HepG2 (cell line): Measurements from ENCODE around the gene METTL22. TPM values are rescaled to one million over a fixed set of nuclear protein-coding genes. Genes with fewer than 3 reads are reported as not detected.
A peak's percentile ranks its signal among the peaks of the same experiment; 100 is the strongest.

Experiments used
- ATAC-seq: fragments of 200-7000 bp; cut with Tn5 transposase; 3 replicates; pipeline ENCODE4 v1.9.1; 2020; ENCODE audit warnings: mild to moderate bottlenecking, moderate library complexity
- BruUV-seq: library from RNA; stranded (reverse); fragments of 400-500 nt; replicated peaks from 2 replicates; lab custom pipeline; 2021; lab: Mats Ljungman, UMichigan
- CTCF ChIA-PET: fragments of 300-600 bp; formaldehyde crosslinking; extraction: SDS; loops from one replicate; lab custom pipeline; 2021; ENCODE audit warnings: low total read pairs, inconsistent platforms, low intra/inter-chr PET ratio; lab: Yijun Ruan, JAX
- POLR2A ChIA-PET: fragments of 350-600 bp; sonication (Branson Sonifier 250); formaldehyde crosslinking; loops from one replicate; lab custom pipeline; 2020; ENCODE audit warnings: antibody characterized with exemption, inconsistent platforms; lab: Yijun Ruan, JAX
- DNase-seq: peaks from one replicate; pipeline ENCODE4 v3.0.0-alpha.2; 2015; ENCODE audit warnings: low spot score
- FAIRE-seq: peaks from 3 replicates; lab custom pipeline; 2011; peaks lifted over from hg19 to GRCh38; lab: Jason Lieb, UNC
- H2AFZ ChIP-seq: one replicate; pipeline ENCODE4 v1.6.1; 2011; ENCODE audit warnings: low read length, inconsistent platforms
- H3K27ac ChIP-seq: fragments of 300-600 bp; 3 replicates; pipeline ENCODE4 v1.8.0; 2011; ENCODE audit warnings: mixed run types, mild to moderate bottlenecking, mixed read lengths, low read length, inconsistent platforms; ENCODE audit not compliant: insufficient read depth; ENCODE audit errors: extremely low read length
- H3K27me3 ChIP-seq, 2 experiments: fragments of 200-600 bp in 1 of 2; 2 replicates in 1 of 2; 3 replicates in 1 of 2; pipeline versions ENCODE4 v1.6.0 to v1.8.0; 2011; ENCODE audit warnings: low read length in 2 of 2, mild to moderate bottlenecking in 2 of 2, moderate library complexity in 2 of 2, inconsistent platforms in 1 of 2; ENCODE audit not compliant: insufficient read depth in 2 of 2, control insufficient read depth in 1 of 2
- H3K36me3 ChIP-seq, 2 experiments: fragments of 200-600 bp in 1 of 2; replicated peaks in 1 of 2; 2 replicates in 1 of 2; 3 replicates in 1 of 2; pipeline versions ENCODE4 v1.5.1 to v1.8.0; 2011; ENCODE audit warnings: low read length in 2 of 2, inconsistent platforms in 1 of 2; ENCODE audit not compliant: insufficient read depth in 2 of 2, control insufficient read depth in 1 of 2
- H3K4me1 ChIP-seq: 2 replicates; pipeline ENCODE4 v1.5.1; 2012; ENCODE audit warnings: low read length, inconsistent platforms; ENCODE audit not compliant: insufficient read depth
- H3K4me2 ChIP-seq: 2 replicates; pipeline ENCODE4 v1.6.0; 2011; ENCODE audit warnings: low read depth, low read length, inconsistent platforms
- H3K4me3 ChIP-seq, 3 experiments: fragments of 200-600 bp in 1 of 3; sonication (generic), shearing (Covaris generic) in 1 of 3; replicated peaks in 1 of 3; 2 replicates each; pipeline ENCODE4 v1.5.1; 2011 to 2016; ENCODE audit warnings: low read length in 3 of 3, inconsistent platforms in 2 of 3, low read depth in 2 of 3, mild to moderate bottlenecking in 2 of 3, control low read depth in 1 of 3, mixed read lengths in 1 of 3; ENCODE audit not compliant: insufficient read depth in 1 of 3
- H3K79me2 ChIP-seq: one replicate; pipeline ENCODE4 v1.6.1; 2011; ENCODE audit warnings: low read length, inconsistent platforms; ENCODE audit not compliant: insufficient read depth
- H3K9ac ChIP-seq: 2 replicates; pipeline ENCODE4 v1.6.0; 2011; ENCODE audit warnings: mild to moderate bottlenecking, low read depth, low read length, inconsistent platforms; ENCODE audit not compliant: insufficient read depth
- H3K9me3 ChIP-seq: 2 replicates; pipeline ENCODE4 v1.5.1; 2012; ENCODE audit warnings: mild to moderate bottlenecking, low read length
- H4K20me1 ChIP-seq: 2 replicates; pipeline ENCODE4 v1.6.0; 2011; ENCODE audit warnings: inconsistent platforms, mild to moderate bottlenecking, low read length, moderate library complexity; ENCODE audit not compliant: insufficient read depth
- CCDC6 ChIP-seq: sonication (generic); formaldehyde crosslinking; IDR thresholded peaks from 2 replicates; pipeline ENCODE4 v1.8.1; 2022; ENCODE audit warnings: mild to moderate bottlenecking, missing genetic modification reagents, moderate library complexity
- FOSL2 ChIP-seq: sonication (generic); formaldehyde crosslinking; IDR thresholded peaks from 2 replicates; pipeline ENCODE4 v1.4.0; 2020; ENCODE audit warnings: missing genetic modification reagents
- FOXK2 ChIP-seq: fragments of 450-650 bp; IDR thresholded peaks from 2 replicates; pipeline ENCODE4 v1.6.1; 2016
- PHF20 ChIP-seq: sonication (generic); formaldehyde crosslinking; IDR thresholded peaks from 2 replicates; pipeline ENCODE4 v1.5.0; 2020; ENCODE audit warnings: mild to moderate bottlenecking, missing genetic modification reagents
- TFAP4 ChIP-seq: sonication (generic); IDR thresholded peaks from 2 replicates; pipeline ENCODE4 v1.6.1; 2016; ENCODE audit warnings: low read depth, borderline replicate concordance
- TSC22D2 ChIP-seq: sonication (generic); formaldehyde crosslinking; IDR thresholded peaks from 2 replicates; pipeline ENCODE4 v1.5.1; 2020; ENCODE audit warnings: missing genetic modification reagents, mild to moderate bottlenecking, borderline replicate concordance
- ZKSCAN1 ChIP-seq: fragments of 150-350 bp; IDR thresholded peaks from 2 replicates; pipeline ENCODE4 v1.6.1; 2014; ENCODE audit warnings: low read length
- ZKSCAN8 ChIP-seq: IDR thresholded peaks from 2 replicates; pipeline ENCODE4 v1.6.1; 2016; ENCODE audit warnings: borderline replicate concordance, missing genetic modification reagents, missing compliant biosample characterization
- ZNF12 ChIP-seq: sonication (generic); formaldehyde crosslinking; IDR thresholded peaks from 2 replicates; pipeline ENCODE4 v1.5.0; 2020; ENCODE audit warnings: missing genetic modification reagents
- ZNF121 ChIP-seq: sonication (generic); formaldehyde crosslinking; IDR thresholded peaks from 2 replicates; pipeline ENCODE4 v1.5.0; 2020; ENCODE audit warnings: mild to moderate bottlenecking, missing genetic modification reagents
- ZNF18 ChIP-seq: sonication (generic); formaldehyde crosslinking; IDR thresholded peaks from 2 replicates; pipeline ENCODE4 v1.8.0; 2022; ENCODE audit warnings: mild to moderate bottlenecking, missing genetic modification reagents; ENCODE audit not compliant: insufficient replicate concordance
- ZNF329 ChIP-seq: sonication (generic); formaldehyde crosslinking; IDR thresholded peaks from 2 replicates; pipeline ENCODE4 v1.9.0; 2021; ENCODE audit warnings: low read depth, mild to moderate bottlenecking, missing genetic modification reagents
- ZNF33B ChIP-seq: sonication (generic); formaldehyde crosslinking; IDR thresholded peaks from 2 replicates; pipeline ENCODE4 v1.5.1; 2020; ENCODE audit warnings: mild to moderate bottlenecking, missing genetic modification reagents
- ZNF749 ChIP-seq: sonication (generic); formaldehyde crosslinking; IDR thresholded peaks from 2 replicates; pipeline ENCODE4 v1.8.0; 2022; ENCODE audit warnings: mild to moderate bottlenecking, missing genetic modification reagents, moderate library complexity, borderline replicate concordance
- ZSCAN30 ChIP-seq: sonication (generic); formaldehyde crosslinking; IDR thresholded peaks from 2 replicates; pipeline ENCODE4 v1.5.0; 2020; ENCODE audit warnings: mild to moderate bottlenecking, missing genetic modification reagents
- WGBS: methylation state at CpG from one replicate; pipeline ENCODE4 v1.1.6; 2017; ENCODE audit warnings: low lambda C conversion rate; 5-methylcytosine and 5-hydroxymethylcytosine counted together
- in situ Hi-C: cut with HindIII; loops from 2 replicates; pipeline ENCODE4 v1.10.0; 2017; ENCODE audit warnings: low pct_unique_long_range_greater_than_20kb; ENCODE audit not compliant: extremely low pct_ligation_motif_present
- intact Hi-C: fragments of 100-400 bp; cut with micrococcal nuclease; formaldehyde crosslinking; loops from one replicate; pipeline ENCODE4 v1.10.0; 2022; ENCODE audit not compliant: unreplicated experiment
- polyA plus RNA-seq, 8 experiments: library from polyadenylated mRNA; depleted of rRNA in 3 of 8; stranded (reverse) in 7 of 8; unstranded in 1 of 8; fragments of >200 nt; fragmentation: Illumina TruSeq in 4 of 8; extraction: Trizol in 4 of 8; gene quantifications; 2 replicates each; pipeline versions ENCODE4 v1.2.1 to v1.2.3, GENCODE V29; 2011 to 2016; ENCODE audit warnings: low read depth in 4 of 8, missing spikeins in 1 of 8, mixed read lengths in 1 of 8; ENCODE audit not compliant: insufficient read depth in 1 of 8
- total RNA-seq, 5 experiments: library from RNA; depleted of rRNA; stranded (reverse); fragments of >200 nt; fragmentation: Illumina TruSeq; extraction: Trizol; gene quantifications; 2 replicates each; pipeline ENCODE4 v1.2.3, GENCODE V29; 2016; ENCODE audit warnings: low read depth in 1 of 5
- TF ChIP-seq, protein P1 (sequence below): sonication (generic); formaldehyde crosslinking; IDR thresholded peaks from 2 replicates; pipeline ENCODE4 v1.4.0; 2020; ENCODE audit warnings: low read depth, missing genetic modification reagents
- TF ChIP-seq, protein P2 (sequence below): sonication (generic); formaldehyde crosslinking; IDR thresholded peaks from 2 replicates; pipeline ENCODE4 v1.9.0; 2021; ENCODE audit warnings: missing genetic modification reagents, mild to moderate bottlenecking, borderline replicate concordance

The METTL22 gene
- total and polyA plus RNA-seq, 2 of the 13 experiments (the other 11 are each of a cell fraction or from before 2014, with no cell fraction given), result 36.2 to 94.8 TPM

GRCh38 chr16:8583199-8583598 is 38.3 kb upstream of the METTL22 start:
- Histone ChIP-seq H3K36me3 (no peaks in the 10 kb centered on the region), H2AFZ (no peak overlapping the region), H4K20me1 (no peaks in the 10 kb centered on the region), H3K9ac (no peak overlapping the region), H3K4me1 (peaks cover 14% of the 10 kb centered on the region), H3K27ac (no peak overlapping the region), H3K4me3 (no peak overlapping the region), H3K79me2 (no peaks in the 10 kb centered on the region), H3K4me2 (no peak overlapping the region), H3K9me3 (no peaks in the 10 kb centered on the region), H3K27me3 (peaks cover 3 to 28% of the 10 kb centered on the region in 2 experiments; a peak in 4 of 5 replicates)
- CTCF ChIA-PET, result no interaction called here
- peak; percentile 45 for ATAC-seq
- intact Hi-C loops, result no loop called here
- WGBS, result 0% methylated on average over 3 of the region's 3 CpGs
- BruUV-seq, result no TSS peak
- TF ChIP-seq TSC22D2 (CRISPR knock-in tag) (no peak), ZNF749 (no peak), ZNF121 (peak; percentile 43; the same call in 1 of the 2 replicates), ZNF12 (CRISPR knock-in tag) (no peak), ZKSCAN8 (CRISPR knock-in tag) (peak; percentile 92), ZNF329 (CRISPR knock-in tag) (no peak), FOSL2 (CRISPR knock-in tag) (peak; percentile 87), PHF20 (CRISPR knock-in tag) (no peak), CCDC6 (CRISPR knock-in tag) (no peak), TFAP4 (0 out of 2 replicates have a peak, but pooled peaks have one; percentile 19), ZSCAN30 (CRISPR knock-in tag) (no peak), FOXK2 (no peak), ZNF18 (no peak), ZNF33B (CRISPR knock-in tag) (no peak), ZKSCAN1 (peak; percentile 76)
- TF ChIP-seq, protein P1, sequence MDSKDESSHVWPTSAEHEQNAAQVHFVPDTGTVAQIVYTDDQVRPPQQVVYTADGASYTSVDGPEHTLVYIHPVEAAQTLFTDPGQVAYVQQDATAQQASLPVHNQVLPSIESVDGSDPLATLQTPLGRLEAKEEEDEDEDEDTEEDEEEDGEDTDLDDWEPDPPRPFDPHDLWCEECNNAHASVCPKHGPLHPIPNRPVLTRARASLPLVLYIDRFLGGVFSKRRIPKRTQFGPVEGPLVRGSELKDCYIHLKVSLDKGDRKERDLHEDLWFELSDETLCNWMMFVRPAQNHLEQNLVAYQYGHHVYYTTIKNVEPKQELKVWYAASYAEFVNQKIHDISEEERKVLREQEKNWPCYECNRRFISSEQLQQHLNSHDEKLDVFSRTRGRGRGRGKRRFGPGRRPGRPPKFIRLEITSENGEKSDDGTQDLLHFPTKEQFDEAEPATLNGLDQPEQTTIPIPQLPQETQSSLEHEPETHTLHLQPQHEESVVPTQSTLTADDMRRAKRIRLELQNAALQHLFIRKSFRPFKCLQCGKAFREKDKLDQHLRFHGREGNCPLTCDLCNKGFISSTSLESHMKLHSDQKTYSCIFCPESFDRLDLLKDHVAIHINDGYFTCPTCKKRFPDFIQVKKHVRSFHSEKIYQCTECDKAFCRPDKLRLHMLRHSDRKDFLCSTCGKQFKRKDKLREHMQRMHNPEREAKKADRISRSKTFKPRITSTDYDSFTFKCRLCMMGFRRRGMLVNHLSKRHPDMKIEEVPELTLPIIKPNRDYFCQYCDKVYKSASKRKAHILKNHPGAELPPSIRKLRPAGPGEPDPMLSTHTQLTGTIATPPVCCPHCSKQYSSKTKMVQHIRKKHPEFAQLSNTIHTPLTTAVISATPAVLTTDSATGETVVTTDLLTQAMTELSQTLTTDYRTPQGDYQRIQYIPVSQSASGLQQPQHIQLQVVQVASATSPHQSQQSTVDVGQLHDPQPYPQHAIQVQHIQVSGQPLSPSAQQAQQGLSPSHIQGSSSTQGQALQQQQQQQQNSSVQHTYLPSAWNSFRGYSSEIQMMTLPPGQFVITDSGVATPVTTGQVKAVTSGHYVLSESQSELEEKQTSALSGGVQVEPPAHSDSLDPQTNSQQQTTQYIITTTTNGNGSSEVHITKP (CRISPR knock-in tag), result peak; percentile 92
- TF ChIP-seq, protein P2, sequence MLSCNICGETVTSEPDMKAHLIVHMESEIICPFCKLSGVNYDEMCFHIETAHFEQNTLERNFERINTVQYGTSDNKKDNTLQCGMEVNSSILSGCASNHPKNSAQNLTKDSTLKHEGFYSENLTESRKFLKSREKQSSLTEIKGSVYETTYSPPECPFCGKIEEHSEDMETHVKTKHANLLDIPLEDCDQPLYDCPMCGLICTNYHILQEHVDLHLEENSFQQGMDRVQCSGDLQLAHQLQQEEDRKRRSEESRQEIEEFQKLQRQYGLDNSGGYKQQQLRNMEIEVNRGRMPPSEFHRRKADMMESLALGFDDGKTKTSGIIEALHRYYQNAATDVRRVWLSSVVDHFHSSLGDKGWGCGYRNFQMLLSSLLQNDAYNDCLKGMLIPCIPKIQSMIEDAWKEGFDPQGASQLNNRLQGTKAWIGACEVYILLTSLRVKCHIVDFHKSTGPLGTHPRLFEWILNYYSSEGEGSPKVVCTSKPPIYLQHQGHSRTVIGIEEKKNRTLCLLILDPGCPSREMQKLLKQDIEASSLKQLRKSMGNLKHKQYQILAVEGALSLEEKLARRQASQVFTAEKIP, result no peak
- no peak for FAIRE-seq
- POLR2A ChIA-PET, result interaction anchor here (1.2 kb wide), 1 partner anchor 36 kb away, joined by 3 read pairs; no protein-coding TSS in a partner anchor
- no peak for DNase-seq
- in situ Hi-C loops, result no loop called here
